DND-41 (cell line): ENCODE results near the gene KIAA1191.
A peak's percentile ranks its signal among the peaks of the same experiment; 100 is the strongest.

Experiments
- ATAC-seq: fragments of 200-7000 bp; cut with Tn5 transposase; 3 replicates; pipeline ENCODE4 v1.9.1; 2021; ENCODE audit warnings: low read depth; ENCODE audit not compliant: insufficient read depth
- DNase-seq: peaks from one replicate; pipeline ENCODE4 v3.0.0-alpha.2; 2020
- H2AFZ ChIP-seq: 2 replicates; pipeline ENCODE4 v1.6.0; 2012; ENCODE audit warnings: low read depth, low read length
- H3K27ac ChIP-seq: 2 replicates; pipeline ENCODE4 v1.5.1; 2012; ENCODE audit warnings: low read length, inconsistent platforms
- H3K27me3 ChIP-seq: fragments of 200-600 bp; sonication (generic); 2 replicates; pipeline ENCODE4 v1.6.0; 2012; ENCODE audit warnings: low read length, mild to moderate bottlenecking, inconsistent platforms; ENCODE audit not compliant: insufficient read depth, poor library complexity
- H3K36me3 ChIP-seq: 2 replicates; pipeline ENCODE4 v1.5.1; 2012; ENCODE audit warnings: low read length, inconsistent platforms; ENCODE audit not compliant: insufficient read depth
- H3K4me1 ChIP-seq: 2 replicates; pipeline ENCODE4 v1.5.1; 2012; ENCODE audit warnings: mild to moderate bottlenecking, low read length; ENCODE audit not compliant: insufficient read depth
- H3K4me2 ChIP-seq: 2 replicates; pipeline ENCODE4 v1.6.0; 2012; ENCODE audit warnings: mild to moderate bottlenecking, moderate library complexity, low read length, inconsistent platforms; ENCODE audit not compliant: insufficient read depth
- H3K4me3 ChIP-seq, 2 experiments: fragments of 200-600 bp in 1 of 2; shearing (Covaris generic) in 1 of 2; 2 replicates each; pipeline ENCODE4 v1.5.1; 2012 to 2016; ENCODE audit warnings: inconsistent platforms in 2 of 2, low read length in 2 of 2, mild to moderate bottlenecking in 2 of 2, low read depth in 1 of 2, moderate library complexity in 1 of 2
- H3K79me2 ChIP-seq: 2 replicates; pipeline ENCODE4 v1.6.0; 2012; ENCODE audit warnings: low read length, inconsistent platforms; ENCODE audit not compliant: insufficient read depth
- H3K9ac ChIP-seq: 2 replicates; pipeline ENCODE4 v1.6.0; 2012; ENCODE audit warnings: low read depth, mild to moderate bottlenecking, inconsistent platforms, low read length, moderate library complexity
- H3K9me3 ChIP-seq: 2 replicates; pipeline ENCODE4 v1.5.1; 2012; ENCODE audit warnings: low read length, moderate library complexity, mild to moderate bottlenecking, inconsistent platforms; ENCODE audit not compliant: insufficient read depth, severe bottlenecking
- H4K20me1 ChIP-seq: 2 replicates; pipeline ENCODE4 v1.6.0; 2012; ENCODE audit warnings: low read length; ENCODE audit not compliant: insufficient read depth
- EZH2 ChIP-seq: IDR thresholded peaks from 3 replicates; pipeline ENCODE4 v1.6.1; 2012; ENCODE audit warnings: borderline replicate concordance, low read depth, mild to moderate bottlenecking, moderate library complexity, low read length, inconsistent platforms; ENCODE audit not compliant: severe bottlenecking
- TF ChIP-seq, protein P1 (sequence below): IDR thresholded peaks from 2 replicates; pipeline ENCODE4 v1.5.1; 2012; ENCODE audit warnings: borderline replicate concordance, low read length, moderate library complexity, mild to moderate bottlenecking; ENCODE audit not compliant: poor library complexity, severe bottlenecking; ENCODE audit errors: extremely low read depth

KIAA1191 gene

DNA sequence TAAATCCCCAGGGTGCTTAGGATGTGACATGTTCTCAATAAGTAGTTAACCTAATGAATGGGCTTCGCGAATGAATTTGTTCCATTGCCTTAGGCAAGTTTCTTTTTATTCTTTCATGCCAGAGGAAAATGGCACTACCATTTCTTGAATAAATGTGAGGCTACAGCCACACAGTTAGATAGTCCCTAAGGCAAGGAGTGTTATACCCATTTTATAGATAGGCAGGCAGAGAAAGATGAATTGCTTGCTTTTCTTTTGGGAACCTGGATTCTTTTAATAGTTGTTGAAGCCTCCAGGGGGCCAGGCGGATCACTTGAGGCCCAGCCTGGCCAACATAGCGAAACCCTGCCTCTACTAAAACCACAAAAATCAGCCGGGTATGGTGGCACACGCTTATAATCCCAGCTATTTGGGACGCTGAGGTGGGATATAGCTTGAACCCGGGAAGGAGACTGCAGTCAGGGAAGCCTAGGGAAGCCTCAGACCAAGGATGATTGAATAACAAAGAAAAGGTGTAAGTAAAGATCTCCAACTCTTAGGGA, 25.9 kb upstream of the KIAA1191 start:
- H3K36me3 ChIP-seq = peaks cover 74% of the 10 kb centered on the region
- H3K4me2 ChIP-seq = peak overlapping the region; percentile 92
- peaks cover 57% of the 10 kb centered on the region for H3K79me2 ChIP-seq
- DNase-seq (no peak), ATAC-seq (no peak)
- no peaks in the 10 kb centered on the region for H3K27me3 ChIP-seq
- H4K20me1 ChIP-seq = peaks cover 46% of the 10 kb centered on the region
- H3K9me3 ChIP-seq = no peaks in the 10 kb centered on the region
- peak overlapping the region; percentile 84 for H3K9ac ChIP-seq
- H2AFZ ChIP-seq = peak overlapping the region; percentile 92; the same call in 1 of the 2 replicates
- H3K4me3 ChIP-seq = peak overlapping the region; percentile 95 to 97
- H3K27ac ChIP-seq = peak overlapping the region; percentile 99
- TF ChIP-seq, protein P1, sequence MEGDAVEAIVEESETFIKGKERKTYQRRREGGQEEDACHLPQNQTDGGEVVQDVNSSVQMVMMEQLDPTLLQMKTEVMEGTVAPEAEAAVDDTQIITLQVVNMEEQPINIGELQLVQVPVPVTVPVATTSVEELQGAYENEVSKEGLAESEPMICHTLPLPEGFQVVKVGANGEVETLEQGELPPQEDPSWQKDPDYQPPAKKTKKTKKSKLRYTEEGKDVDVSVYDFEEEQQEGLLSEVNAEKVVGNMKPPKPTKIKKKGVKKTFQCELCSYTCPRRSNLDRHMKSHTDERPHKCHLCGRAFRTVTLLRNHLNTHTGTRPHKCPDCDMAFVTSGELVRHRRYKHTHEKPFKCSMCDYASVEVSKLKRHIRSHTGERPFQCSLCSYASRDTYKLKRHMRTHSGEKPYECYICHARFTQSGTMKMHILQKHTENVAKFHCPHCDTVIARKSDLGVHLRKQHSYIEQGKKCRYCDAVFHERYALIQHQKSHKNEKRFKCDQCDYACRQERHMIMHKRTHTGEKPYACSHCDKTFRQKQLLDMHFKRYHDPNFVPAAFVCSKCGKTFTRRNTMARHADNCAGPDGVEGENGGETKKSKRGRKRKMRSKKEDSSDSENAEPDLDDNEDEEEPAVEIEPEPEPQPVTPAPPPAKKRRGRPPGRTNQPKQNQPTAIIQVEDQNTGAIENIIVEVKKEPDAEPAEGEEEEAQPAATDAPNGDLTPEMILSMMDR = no peak
- no peak for TF ChIP-seq EZH2
- H3K4me1 ChIP-seq = peaks cover 33% of the 10 kb centered on the region

DNA sequence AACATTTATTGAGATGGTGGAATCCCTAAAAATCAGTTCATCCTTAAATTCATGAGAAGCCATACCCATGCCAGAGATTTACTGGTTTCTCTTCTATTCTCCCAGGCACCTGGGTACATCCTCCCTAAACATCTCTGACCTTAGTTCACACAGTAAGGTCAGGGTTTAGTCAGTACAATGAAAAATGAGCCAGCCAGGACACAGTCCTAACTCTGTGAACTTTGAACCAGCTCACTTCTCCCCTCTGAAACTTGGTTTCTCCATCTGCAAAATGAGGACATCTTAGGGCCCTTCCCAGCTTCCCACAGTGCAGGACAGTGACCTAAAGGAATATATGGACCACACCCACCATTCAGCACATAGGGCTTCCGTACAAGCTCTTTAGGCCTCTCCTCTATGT, 24.9 kb upstream of the KIAA1191 start:
- Histone ChIP-seq H3K9me3 (no peaks in the 10 kb centered on the region), H2AFZ (no peak overlapping the region), H3K9ac (peak overlapping the region; percentile 84; the same call in 1 of the 2 replicates), H3K27me3 (no peaks in the 10 kb centered on the region), H4K20me1 (peaks cover 47% of the 10 kb centered on the region), H3K4me1 (peaks cover 33% of the 10 kb centered on the region), H3K36me3 (peaks cover 73% of the 10 kb centered on the region), H3K27ac (no peak overlapping the region; the same call in 1 of the 2 replicates), H3K79me2 (peaks cover 57% of the 10 kb centered on the region), H3K4me2 (peak overlapping the region; percentile 92), H3K4me3 (peak overlapping the region in 1 of 2 experiments; percentile 97; a peak in 1 of 4 replicates)
- ATAC-seq (no peak), DNase-seq (no peak)
- TF ChIP-seq EZH2 = no peak
- TF ChIP-seq, protein P1 = no peak

DNA sequence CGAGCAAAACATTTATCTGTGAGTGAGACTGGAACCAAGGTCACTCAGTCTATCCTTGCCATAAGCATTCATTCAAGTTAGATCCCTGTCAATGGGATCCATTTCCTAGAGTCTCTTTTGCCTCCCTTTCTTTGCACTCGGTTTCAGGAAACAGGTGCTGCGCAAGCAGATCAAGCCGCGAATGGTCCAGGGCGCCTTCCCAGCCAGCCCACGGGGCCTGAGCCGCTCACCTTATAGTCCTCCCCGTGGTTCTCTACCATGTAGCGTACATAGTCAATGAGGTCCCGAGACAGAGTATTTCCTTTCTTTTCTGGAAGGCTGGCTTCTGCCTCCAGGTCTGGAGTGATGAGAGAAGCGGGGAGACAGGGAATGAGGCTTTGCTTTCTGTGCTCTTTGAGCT, 23.4 kb upstream of the KIAA1191 start:
- peaks cover 28% of the 10 kb centered on the region for H3K4me1 ChIP-seq
- DNase-seq (no peak), ATAC-seq (no peak)
- TF ChIP-seq, protein P1 = no peak
- no peak for TF ChIP-seq EZH2
- H3K79me2 ChIP-seq = peaks cover 49% of the 10 kb centered on the region
- no peak overlapping the region for H3K9ac ChIP-seq
- no peak overlapping the region for H2AFZ ChIP-seq
- H3K27me3 ChIP-seq = no peaks in the 10 kb centered on the region
- no peak overlapping the region; the same call in 1 of the 2 replicates for H3K4me2 ChIP-seq
- peaks cover 66% of the 10 kb centered on the region for H3K36me3 ChIP-seq
- H4K20me1 ChIP-seq = peaks cover 47% of the 10 kb centered on the region
- no peak overlapping the region for H3K27ac ChIP-seq
- no peak overlapping the region for H3K4me3 ChIP-seq
- H3K9me3 ChIP-seq = no peaks in the 10 kb centered on the region
